ENCODE results near the gene SNRNP200. TPM values are rescaled to one million over a fixed set of nuclear protein-coding genes. Genes with fewer than 3 reads are reported as not detected.
"Not testable (repeated sequence)": the region's sequence is repeated elsewhere in the genome, so short reads cannot be mapped to it uniquely, and the experiment has no call there.

Gene SNRNP200
- total RNA-seq, 1 donor from 2014 or later, result 89.0 TPM

- intact Hi-C loops (cut with DNase I), result no loop called here
- ATAC-seq (no peak), DNase-seq (ENCODE audit: low spot score) (no peak)
These were observed 47.0 kb downstream of the SNRNP200 start for GRCh38 chr2:96258166-96259022.

- DNase-seq (ENCODE audit: low spot score); intact Hi-C loops (cut with DNase I): not testable (repeated sequence)
- peak; percentile 32 for ATAC-seq
These were observed 47.6 kb downstream of the SNRNP200 start for GRCh38 chr2:96257744-96258143.

- no peak for ATAC-seq
- DNase-seq (ENCODE audit: low spot score), result no peak
- intact Hi-C loops (cut with DNase I), result no loop called here
These were observed 48.7 kb downstream of the SNRNP200 start for GRCh38 chr2:96256611-96257113.

GRCh38 chr2:96254571-96254970 lies 50.8 kb downstream of the SNRNP200 start:
- DNase-seq (ENCODE audit: low spot score), result no peak
- ATAC-seq, result no peak
- intact Hi-C loops (cut with DNase I), result no loop called here

- intact Hi-C loops (cut with DNase I), result no loop called here
- ATAC-seq (no peak), DNase-seq (ENCODE audit: low spot score) (no peak)
These were observed 52.3 kb downstream of the SNRNP200 start for GRCh38 chr2:96253006-96253405.

- intact Hi-C loops (cut with DNase I), result no loop called here
- DNase-seq (ENCODE audit: low spot score) (no peak), ATAC-seq (no peak)
These were observed 52.8 kb downstream of the SNRNP200 start for GRCh38 chr2:96252526-96252925.

GRCh38 chr2:96251721-96252292 lies 53.5 kb downstream of the SNRNP200 start:
- intact Hi-C loops (cut with DNase I), result no loop called here
- DNase-seq (ENCODE audit: low spot score), result no peak
- ATAC-seq, result peak; percentile 58

GRCh38 chr2:96250188-96250587 lies 55.2 kb downstream of the SNRNP200 start:
- intact Hi-C loops (cut with DNase I), result no loop called here
- no peak for DNase-seq (ENCODE audit: low spot score)
- no peak for ATAC-seq

- peak; percentile 82 for ATAC-seq
- no peak for DNase-seq (ENCODE audit: low spot score)
- intact Hi-C loops (cut with DNase I), result no loop called here
These were observed 55.7 kb downstream of the SNRNP200 start for GRCh38 chr2:96249654-96250053.

- ATAC-seq (no peak), DNase-seq (ENCODE audit: low spot score) (no peak)
- intact Hi-C loops (cut with DNase I), result no loop called here
These were observed 56.7 kb downstream of the SNRNP200 start for GRCh38 chr2:96248624-96249023.

- intact Hi-C loops (cut with DNase I), result no loop called here
- DNase-seq (ENCODE audit: low spot score), result no peak
- ATAC-seq, result no peak
These were observed 57.5 kb downstream of the SNRNP200 start for GRCh38 chr2:96247896-96248295.

- ATAC-seq (no peak), DNase-seq (ENCODE audit: low spot score) (no peak)
- intact Hi-C loops (cut with DNase I), result no loop called here
These were observed 58.3 kb downstream of the SNRNP200 start for GRCh38 chr2:96247009-96247408.

GRCh38 chr2:96245609-96246390 lies 59.5 kb downstream of the SNRNP200 start:
- intact Hi-C loops (cut with DNase I), result no loop called here
- ATAC-seq, result no peak
- no peak for DNase-seq (ENCODE audit: low spot score)

- DNase-seq (ENCODE audit: low spot score) (no peak), ATAC-seq (no peak)
- intact Hi-C loops (cut with DNase I), result no loop called here
These were observed 61.5 kb downstream of the SNRNP200 start for GRCh38 chr2:96243843-96244242.

GRCh38 chr2:96241900-96242611 lies 63.3 kb downstream of the SNRNP200 start:
- ATAC-seq (peak; percentile 87), DNase-seq (ENCODE audit: low spot score) (no peak)
- intact Hi-C loops (cut with DNase I), result no loop called here

- intact Hi-C loops (cut with DNase I), result no loop called here
- DNase-seq (ENCODE audit: low spot score) (no peak), ATAC-seq (no peak)
These were observed 64.1 kb downstream of the SNRNP200 start for GRCh38 chr2:96241227-96241626.

GRCh38 chr2:96240341-96241038 lies 64.9 kb downstream of the SNRNP200 start:
- intact Hi-C loops (cut with DNase I), result no loop called here
- ATAC-seq (no peak), DNase-seq (ENCODE audit: low spot score) (no peak)

GRCh38 chr2:96239745-96240264 lies 65.5 kb downstream of the SNRNP200 start:
- DNase-seq (ENCODE audit: low spot score) (no peak), ATAC-seq (no peak)
- intact Hi-C loops (cut with DNase I), result no loop called here
